HepG2 (cell line): Measurements from ENCODE around the gene TP73. TPM values are rescaled to one million over a fixed set of nuclear protein-coding genes. Genes with fewer than 3 reads are reported as not detected.
A peak's percentile ranks its signal among the peaks of the same experiment; 100 is the strongest.

Experiments used
- ATAC-seq: fragments of 200-7000 bp; cut with Tn5 transposase; 3 replicates; pipeline ENCODE4 v1.9.1; 2020; ENCODE audit warnings: mild to moderate bottlenecking, moderate library complexity
- BruUV-seq: library from RNA; stranded (reverse); fragments of 400-500 nt; replicated peaks from 2 replicates; lab custom pipeline; 2021; lab: Mats Ljungman, UMichigan
- CTCF ChIA-PET: fragments of 300-600 bp; formaldehyde crosslinking; extraction: SDS; loops from one replicate; lab custom pipeline; 2021; ENCODE audit warnings: low total read pairs, inconsistent platforms, low intra/inter-chr PET ratio; lab: Yijun Ruan, JAX
- POLR2A ChIA-PET: fragments of 350-600 bp; sonication (Branson Sonifier 250); formaldehyde crosslinking; loops from one replicate; lab custom pipeline; 2020; ENCODE audit warnings: antibody characterized with exemption, inconsistent platforms; lab: Yijun Ruan, JAX
- DNase-seq: peaks from one replicate; pipeline ENCODE4 v3.0.0-alpha.2; 2015; ENCODE audit warnings: low spot score
- FAIRE-seq: peaks from 3 replicates; lab custom pipeline; 2011; peaks lifted over from hg19 to GRCh38; lab: Jason Lieb, UNC
- H2AFZ ChIP-seq: one replicate; pipeline ENCODE4 v1.6.1; 2011; ENCODE audit warnings: low read length, inconsistent platforms
- H3K27ac ChIP-seq: fragments of 300-600 bp; 3 replicates; pipeline ENCODE4 v1.8.0; 2011; ENCODE audit warnings: mixed run types, mild to moderate bottlenecking, mixed read lengths, low read length, inconsistent platforms; ENCODE audit not compliant: insufficient read depth; ENCODE audit errors: extremely low read length
- H3K27me3 ChIP-seq, 2 experiments: fragments of 200-600 bp in 1 of 2; 2 replicates in 1 of 2; 3 replicates in 1 of 2; pipeline versions ENCODE4 v1.6.0 to v1.8.0; 2011; ENCODE audit warnings: low read length in 2 of 2, mild to moderate bottlenecking in 2 of 2, moderate library complexity in 2 of 2, inconsistent platforms in 1 of 2; ENCODE audit not compliant: insufficient read depth in 2 of 2, control insufficient read depth in 1 of 2
- H3K36me3 ChIP-seq, 2 experiments: fragments of 200-600 bp in 1 of 2; replicated peaks in 1 of 2; 2 replicates in 1 of 2; 3 replicates in 1 of 2; pipeline versions ENCODE4 v1.5.1 to v1.8.0; 2011; ENCODE audit warnings: low read length in 2 of 2, inconsistent platforms in 1 of 2; ENCODE audit not compliant: insufficient read depth in 2 of 2, control insufficient read depth in 1 of 2
- H3K4me1 ChIP-seq: 2 replicates; pipeline ENCODE4 v1.5.1; 2012; ENCODE audit warnings: low read length, inconsistent platforms; ENCODE audit not compliant: insufficient read depth
- H3K4me2 ChIP-seq: 2 replicates; pipeline ENCODE4 v1.6.0; 2011; ENCODE audit warnings: low read depth, low read length, inconsistent platforms
- H3K4me3 ChIP-seq, 3 experiments: fragments of 200-600 bp in 1 of 3; sonication (generic), shearing (Covaris generic) in 1 of 3; replicated peaks in 1 of 3; 2 replicates each; pipeline ENCODE4 v1.5.1; 2011 to 2016; ENCODE audit warnings: low read length in 3 of 3, inconsistent platforms in 2 of 3, low read depth in 2 of 3, mild to moderate bottlenecking in 2 of 3, control low read depth in 1 of 3, mixed read lengths in 1 of 3; ENCODE audit not compliant: insufficient read depth in 1 of 3
- H3K79me2 ChIP-seq: one replicate; pipeline ENCODE4 v1.6.1; 2011; ENCODE audit warnings: low read length, inconsistent platforms; ENCODE audit not compliant: insufficient read depth
- H3K9ac ChIP-seq: 2 replicates; pipeline ENCODE4 v1.6.0; 2011; ENCODE audit warnings: mild to moderate bottlenecking, low read depth, low read length, inconsistent platforms; ENCODE audit not compliant: insufficient read depth
- H3K9me3 ChIP-seq: 2 replicates; pipeline ENCODE4 v1.5.1; 2012; ENCODE audit warnings: mild to moderate bottlenecking, low read length
- H4K20me1 ChIP-seq: 2 replicates; pipeline ENCODE4 v1.6.0; 2011; ENCODE audit warnings: inconsistent platforms, mild to moderate bottlenecking, low read length, moderate library complexity; ENCODE audit not compliant: insufficient read depth
- AGO2 ChIP-seq: fragments of 200-400 bp; formaldehyde crosslinking; optimal IDR thresholded peaks from 2 replicates; pipeline ENCODE3; 2017; ENCODE audit warnings: mild to moderate bottlenecking, low read depth, low read length, moderate library complexity
- ATF4 ChIP-seq, 2 experiments: fragments of 450-650 bp in 1 of 2; sonication (generic) in 1 of 2; formaldehyde crosslinking; IDR thresholded peaks; 2 replicates each; pipeline versions ENCODE4 v1.5.0 to v1.8.0; 2020 to 2022; ENCODE audit warnings: mild to moderate bottlenecking in 1 of 2, missing genetic modification reagents in 1 of 2
- CAMTA2 ChIP-seq: sonication (generic); formaldehyde crosslinking; IDR thresholded peaks from 2 replicates; pipeline ENCODE4 v1.4.0; 2020; ENCODE audit warnings: mild to moderate bottlenecking, missing genetic modification reagents, borderline replicate concordance
- CSRNP1 ChIP-seq: sonication (generic); formaldehyde crosslinking; IDR thresholded peaks from 2 replicates; pipeline ENCODE4 v1.8.1; 2023; ENCODE audit warnings: mild to moderate bottlenecking, missing genetic modification reagents
- MEF2D ChIP-seq: sonication (generic); formaldehyde crosslinking; IDR thresholded peaks from 2 replicates; pipeline ENCODE4 v1.5.1; 2020; ENCODE audit warnings: mild to moderate bottlenecking, missing genetic modification reagents
- MXD4 ChIP-seq: IDR thresholded peaks from 2 replicates; pipeline ENCODE4 v1.6.1; 2016; ENCODE audit warnings: mild to moderate bottlenecking, missing biosample characterization, missing genetic modification reagents
- SRY ChIP-seq: sonication (generic); formaldehyde crosslinking; IDR thresholded peaks from 2 replicates; pipeline ENCODE4 v1.8.0; 2022; ENCODE audit warnings: mild to moderate bottlenecking, missing genetic modification reagents
- ZBTB14 ChIP-seq: sonication (generic); formaldehyde crosslinking; IDR thresholded peaks from 2 replicates; pipeline ENCODE4 v1.4.0; 2020; ENCODE audit warnings: missing genetic modification reagents
- ZNF292 ChIP-seq: sonication (generic); formaldehyde crosslinking; IDR thresholded peaks from 2 replicates; pipeline ENCODE4 v1.8.1; 2022; ENCODE audit warnings: mild to moderate bottlenecking, low read depth, missing genetic modification reagents, borderline replicate concordance
- ZNF446 ChIP-seq: sonication (generic); formaldehyde crosslinking; IDR thresholded peaks from 2 replicates; pipeline ENCODE4 v1.5.0; 2020; ENCODE audit warnings: mild to moderate bottlenecking, missing genetic modification reagents
- ZNF501 ChIP-seq: sonication (generic); formaldehyde crosslinking; IDR thresholded peaks from 2 replicates; pipeline ENCODE4 v1.5.1; 2020; ENCODE audit warnings: mild to moderate bottlenecking, moderate library complexity, missing genetic modification reagents
- ZNF704 ChIP-seq: sonication (generic); formaldehyde crosslinking; IDR thresholded peaks from 2 replicates; pipeline ENCODE4 v1.8.1; 2023; ENCODE audit warnings: mild to moderate bottlenecking, inconsistent platforms, moderate library complexity, missing genetic modification reagents, borderline replicate concordance
- WGBS: methylation state at CpG from one replicate; pipeline ENCODE4 v1.1.6; 2017; ENCODE audit warnings: low lambda C conversion rate; 5-methylcytosine and 5-hydroxymethylcytosine counted together
- in situ Hi-C: cut with HindIII; loops from 2 replicates; pipeline ENCODE4 v1.10.0; 2017; ENCODE audit warnings: low pct_unique_long_range_greater_than_20kb; ENCODE audit not compliant: extremely low pct_ligation_motif_present
- intact Hi-C: fragments of 100-400 bp; cut with micrococcal nuclease; formaldehyde crosslinking; loops from one replicate; pipeline ENCODE4 v1.10.0; 2022; ENCODE audit not compliant: unreplicated experiment
- polyA plus RNA-seq, 8 experiments: library from polyadenylated mRNA; depleted of rRNA in 3 of 8; stranded (reverse) in 7 of 8; unstranded in 1 of 8; fragments of >200 nt; fragmentation: Illumina TruSeq in 4 of 8; extraction: Trizol in 4 of 8; gene quantifications; 2 replicates each; pipeline versions ENCODE4 v1.2.1 to v1.2.3, GENCODE V29; 2011 to 2016; ENCODE audit warnings: low read depth in 4 of 8, missing spikeins in 1 of 8, mixed read lengths in 1 of 8; ENCODE audit not compliant: insufficient read depth in 1 of 8
- total RNA-seq, 5 experiments: library from RNA; depleted of rRNA; stranded (reverse); fragments of >200 nt; fragmentation: Illumina TruSeq; extraction: Trizol; gene quantifications; 2 replicates each; pipeline ENCODE4 v1.2.3, GENCODE V29; 2016; ENCODE audit warnings: low read depth in 1 of 5

The TP73 gene
- total and polyA plus RNA-seq, 2 of the 13 experiments (the other 11 are each of a cell fraction or from before 2014, with no cell fraction given) = 0.49 to 1.1 TPM

GRCh38 chr1:3776231-3776961 lies 124.1 kb downstream of the TP73 start (continued):
- TF ChIP-seq ZNF446 (CRISPR knock-in tag) (no peak), CSRNP1 (CRISPR knock-in tag) (peak; percentile 69)
- TF ChIP-seq, all 625 proteins: peak for 29

GRCh38 chr1:3777078-3777547 lies 124.8 kb downstream of the TP73 start:
- ChIA-PET POLR2A (no interaction called here), CTCF (no interaction called here)
- Histone ChIP-seq H3K27ac (no peak overlapping the region), H3K9me3 (no peaks in the 10 kb centered on the region), H2AFZ (no peak overlapping the region), H3K27me3 (no peaks in the 10 kb centered on the region), H3K79me2 (peaks cover 18% of the 10 kb centered on the region), H3K4me2 (no peak overlapping the region), H3K4me1 (peaks cover 45% of the 10 kb centered on the region), H3K36me3 (peaks cover 12 to 22% of the 10 kb centered on the region in 2 experiments), H3K4me3 (no peak overlapping the region), H3K9ac (0 out of 2 replicates have a peak overlapping the region, but pooled peaks have one; percentile 1), H4K20me1 (no peaks in the 10 kb centered on the region)
- WGBS = 86% methylated on average over 1 of the region's 10 CpGs
- DNase-seq (no peak), ATAC-seq (no peak), FAIRE-seq (no peak)
- in situ Hi-C loops = no loop called here
- intact Hi-C loops = loop anchor here (10.0 kb wide), 1 partner anchor 128 kb away; the partner anchor contains the start of gene C1orf174
- no TSS peak for BruUV-seq
- TF ChIP-seq MEF2D (CRISPR knock-in tag) (no peak), ZNF292 (CRISPR knock-in tag) (no peak), MXD4 (CRISPR knock-in tag) (no peak), SRY (CRISPR knock-in tag) (0 out of 2 replicates have a peak, but pooled peaks have one; percentile 29), ZNF704 (CRISPR knock-in tag) (no peak), AGO2 (peak; percentile 55), CAMTA2 (CRISPR knock-in tag) (no peak), ATF4 (CRISPR knock-in tag; IDR thresholded peaks at IDR 0.05) (no peak), ZBTB14 (CRISPR knock-in tag) (no peak), ZNF501 (CRISPR knock-in tag) (no peak)
